ENCODE results near the gene ZNF512B.
A peak's percentile ranks its signal among the peaks of the same experiment; 100 is the strongest.

- TF ChIP-seq CTCF (IDR thresholded peaks at IDR 0.05), result peak in 1 of 3 experiments; percentile 13
- no peak for TF ChIP-seq POLR2A (IDR thresholded peaks at IDR 0.05)
- TF ChIP-seq POLR2AphosphoS5 (IDR thresholded peaks at IDR 0.05; ENCODE audit: insufficient read depth in 1 of 2, low read depth in 1 of 2), result peak in 1 of 2 donors; percentile 63
These were observed 12.6 kb downstream of the ZNF512B start for GRCh38 chr20:63957004-63957689.

Data from vagina (tissue), 2 donors.